GM10248 (cell line): ENCODE results near the gene ZNF512B.

Experiments
- CTCF ChIA-PET: fragments of 300-600 bp; sonication (Branson Sonifier 250); formaldehyde crosslinking; extraction: SDS; loops from one replicate; lab custom pipeline; 2021; ENCODE audit warnings: antibody characterized with exemption; lab: Yijun Ruan, JAX
- POLR2A ChIA-PET: fragments of 350-650 bp; sonication (Branson Sonifier 250); formaldehyde crosslinking; extraction: SDS; loops from one replicate; lab custom pipeline; 2020; ENCODE audit warnings: antibody characterized with exemption; lab: Yijun Ruan, JAX
- DNase-seq: peaks from one replicate; pipeline ENCODE4 v3.0.0; 2012; ENCODE audit errors: extremely low spot score
- TF ChIP-seq, protein P1 (sequence below): IDR thresholded peaks from 2 replicates; pipeline ENCODE4 v1.5.1; 2012; ENCODE audit warnings: mild to moderate bottlenecking, low read depth; ENCODE audit errors: extremely low read depth, missing control alignments, control extremely low read depth

The ZNF512B gene

DNA sequence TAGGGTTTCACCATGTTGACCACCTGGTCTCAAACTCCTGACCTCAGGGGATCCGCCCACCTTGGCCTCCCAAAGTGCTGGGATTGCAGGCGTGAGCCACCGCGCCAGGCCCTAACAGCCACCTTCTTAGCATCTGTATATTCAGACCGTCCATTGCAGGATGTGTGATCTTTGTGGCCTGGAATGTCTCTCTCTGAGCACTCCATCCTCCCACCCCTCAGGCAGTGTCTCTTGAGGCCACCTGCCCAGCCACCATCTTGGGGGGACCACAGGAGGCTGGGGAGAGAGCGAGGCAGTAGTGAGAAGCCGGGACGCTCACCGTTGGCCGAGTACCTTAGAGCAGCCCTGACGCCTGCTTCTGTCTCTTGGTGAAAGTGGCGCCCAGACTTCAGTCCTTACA, 56.0 kb downstream of the ZNF512B start:
- CTCF ChIA-PET: no interaction called here
- POLR2A ChIA-PET: no interaction called here
- TF ChIP-seq, protein P1, sequence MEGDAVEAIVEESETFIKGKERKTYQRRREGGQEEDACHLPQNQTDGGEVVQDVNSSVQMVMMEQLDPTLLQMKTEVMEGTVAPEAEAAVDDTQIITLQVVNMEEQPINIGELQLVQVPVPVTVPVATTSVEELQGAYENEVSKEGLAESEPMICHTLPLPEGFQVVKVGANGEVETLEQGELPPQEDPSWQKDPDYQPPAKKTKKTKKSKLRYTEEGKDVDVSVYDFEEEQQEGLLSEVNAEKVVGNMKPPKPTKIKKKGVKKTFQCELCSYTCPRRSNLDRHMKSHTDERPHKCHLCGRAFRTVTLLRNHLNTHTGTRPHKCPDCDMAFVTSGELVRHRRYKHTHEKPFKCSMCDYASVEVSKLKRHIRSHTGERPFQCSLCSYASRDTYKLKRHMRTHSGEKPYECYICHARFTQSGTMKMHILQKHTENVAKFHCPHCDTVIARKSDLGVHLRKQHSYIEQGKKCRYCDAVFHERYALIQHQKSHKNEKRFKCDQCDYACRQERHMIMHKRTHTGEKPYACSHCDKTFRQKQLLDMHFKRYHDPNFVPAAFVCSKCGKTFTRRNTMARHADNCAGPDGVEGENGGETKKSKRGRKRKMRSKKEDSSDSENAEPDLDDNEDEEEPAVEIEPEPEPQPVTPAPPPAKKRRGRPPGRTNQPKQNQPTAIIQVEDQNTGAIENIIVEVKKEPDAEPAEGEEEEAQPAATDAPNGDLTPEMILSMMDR: no peak
- no peak for DNase-seq

DNA sequence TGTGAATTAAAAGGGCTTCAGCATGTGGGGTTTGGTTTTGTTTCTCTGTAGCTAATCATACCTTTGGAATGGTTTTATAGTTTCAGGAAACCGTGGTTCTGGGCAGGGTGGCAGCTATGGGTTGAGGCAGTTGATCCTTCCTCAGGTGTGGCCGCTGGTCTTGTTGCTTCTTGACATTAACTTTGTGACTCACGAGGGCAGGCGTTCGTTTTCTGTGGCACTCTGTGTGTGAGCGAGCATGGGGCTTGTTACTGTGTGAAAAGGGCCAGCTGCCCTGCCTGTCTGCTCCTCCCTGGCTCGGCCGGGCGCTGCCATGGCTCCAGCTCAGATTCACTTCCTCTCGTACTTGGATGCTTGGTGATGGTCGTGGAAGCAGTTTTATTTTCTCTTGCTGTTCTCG, 58.6 kb downstream of the ZNF512B start:
- TF ChIP-seq, protein P1: no peak
- ChIA-PET CTCF (interaction anchor here (1.4 to 2.0 kb wide), 2 partner anchors 15 to 46 kb away, joined by 3 to 5 read pairs; partner anchors contain the start of gene TPD52L2), POLR2A (no interaction called here)
- DNase-seq: no peak

DNA sequence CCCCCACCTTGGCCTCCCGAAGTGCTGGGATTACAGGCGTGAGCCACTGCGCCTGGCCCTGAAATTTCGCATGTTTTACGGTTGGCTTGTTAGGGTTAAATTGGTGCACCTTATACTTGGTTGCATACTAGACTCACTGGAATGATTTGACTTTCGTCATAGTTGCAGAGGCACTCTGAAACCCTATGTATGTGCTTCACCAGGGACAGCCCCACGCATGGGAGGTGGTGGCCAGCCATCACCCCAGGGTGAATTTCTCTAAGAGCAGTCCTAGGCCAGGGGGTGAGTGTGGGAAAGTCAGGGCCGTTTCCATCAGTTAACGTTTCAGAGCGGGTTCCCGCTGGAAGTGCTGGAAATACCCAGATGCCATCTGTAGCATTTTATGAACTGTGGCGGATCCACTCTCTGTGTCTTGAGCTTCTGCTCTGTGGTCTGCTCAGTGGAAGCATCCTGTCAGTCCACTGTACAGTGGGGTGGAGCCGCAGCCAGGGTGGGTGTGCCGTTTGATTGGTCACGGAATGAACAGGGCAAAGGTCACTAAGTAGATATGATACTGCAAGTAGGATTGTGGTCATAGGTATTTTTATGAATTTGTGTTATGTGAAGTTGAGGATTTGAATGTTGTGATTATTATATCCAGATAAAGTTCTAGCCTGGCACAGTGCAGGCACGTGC, 61.6 kb downstream of the ZNF512B start:
- DNase-seq: no peak
- POLR2A ChIA-PET: interaction anchor here (1.3 kb wide), 1 partner anchor 12 kb away, joined by 3 read pairs; no protein-coding TSS in a partner anchor
- CTCF ChIA-PET: interaction anchor here (0.7 to 2.0 kb wide), 4 partner anchors 10 to 149 kb away, joined by 3 to 7 read pairs (median 3); no protein-coding TSS in a partner anchor
- TF ChIP-seq, protein P1: no peak
